ENCODE results near the gene KMT2C. TPM values are rescaled to one million over a fixed set of nuclear protein-coding genes. Genes with fewer than 3 reads are reported as not detected.
"Not testable (repeated sequence)": the region's sequence is repeated elsewhere in the genome, so short reads cannot be mapped to it uniquely, and the experiment has no call there.

Gene KMT2C
- total RNA-seq, 4 donors from 2014 or later, result 44.1 to 67.6 (median 63.9) TPM

DNA sequence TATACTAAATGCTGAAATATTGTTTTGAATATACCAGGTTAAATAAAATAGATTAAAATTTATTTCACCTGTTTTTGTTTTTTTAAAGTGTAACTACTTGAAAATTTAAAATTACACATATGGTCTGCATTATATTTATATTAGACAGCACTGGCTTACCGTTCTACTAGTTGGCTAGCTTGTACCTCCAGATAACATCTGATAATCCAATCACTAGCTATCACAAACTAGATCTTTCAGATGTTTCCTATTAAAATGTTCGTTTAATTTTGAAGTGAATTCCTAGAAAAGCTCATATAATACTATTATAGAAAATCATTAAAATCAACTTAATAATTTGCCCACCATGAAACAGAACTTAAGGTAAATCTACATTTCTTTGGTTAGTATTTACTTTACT lies 190.4 kb downstream of the KMT2C start:
- H3K4me3 ChIP-seq; ATAC-seq; H3K27ac ChIP-seq; H3K4me1 ChIP-seq; intact Hi-C loops (cut with DNase I; ENCODE audit: low total_unique reads); H3K27me3 ChIP-seq; DNase-seq; H3K9me3 ChIP-seq; in situ Hi-C loops (cut with MboI; ENCODE audit: low sequenced_read_pairs in 4 of 4): not testable (repeated sequence)
- H3K36me3 ChIP-seq, result peaks cover 0 to 14% of the 10 kb centered on the region in 2 donors

- in situ Hi-C loops (cut with MboI; ENCODE audit: low sequenced_read_pairs in 4 of 4); H3K4me3 ChIP-seq; ATAC-seq; intact Hi-C loops (cut with DNase I; ENCODE audit: low total_unique reads); H3K9me3 ChIP-seq; DNase-seq; H3K27ac ChIP-seq; H3K27me3 ChIP-seq: not testable (repeated sequence)
- peaks cover 0 to 11% of the 10 kb centered on the region in 2 donors for H3K36me3 ChIP-seq
- peaks cover 0 to 12% of the 10 kb centered on the region in 2 donors for H3K4me1 ChIP-seq
These were observed 192.3 kb downstream of the KMT2C start for GRCh38 chr7:152243464-152243863.

DNA sequence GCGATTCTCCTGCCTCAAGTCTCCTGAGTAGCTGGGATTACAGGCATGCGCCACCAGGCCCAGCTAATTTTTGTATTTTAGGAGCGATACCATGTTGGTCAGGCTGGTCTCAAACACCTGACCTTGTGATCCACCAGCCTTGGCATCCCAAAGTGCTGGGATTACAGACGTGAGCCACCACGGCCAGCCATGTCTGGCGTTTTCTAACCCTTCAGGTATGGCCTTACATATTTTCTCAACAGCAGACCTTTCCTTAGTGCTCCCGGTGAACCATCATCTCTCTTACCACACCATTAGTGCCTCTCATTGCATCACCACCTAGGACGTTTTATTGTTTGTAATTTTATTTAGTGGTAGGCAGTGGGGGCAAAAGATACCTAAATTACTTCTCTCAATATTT lies 194.5 kb downstream of the KMT2C start:
- DNase-seq; H3K36me3 ChIP-seq; H3K9me3 ChIP-seq; ATAC-seq; H3K4me3 ChIP-seq; H3K27ac ChIP-seq; intact Hi-C loops (cut with DNase I; ENCODE audit: low total_unique reads); in situ Hi-C loops (cut with MboI; ENCODE audit: low sequenced_read_pairs in 4 of 4); H3K27me3 ChIP-seq: not testable (repeated sequence)
- H3K4me1 ChIP-seq, result peaks cover 0 to 12% of the 10 kb centered on the region in 2 donors

DNA sequence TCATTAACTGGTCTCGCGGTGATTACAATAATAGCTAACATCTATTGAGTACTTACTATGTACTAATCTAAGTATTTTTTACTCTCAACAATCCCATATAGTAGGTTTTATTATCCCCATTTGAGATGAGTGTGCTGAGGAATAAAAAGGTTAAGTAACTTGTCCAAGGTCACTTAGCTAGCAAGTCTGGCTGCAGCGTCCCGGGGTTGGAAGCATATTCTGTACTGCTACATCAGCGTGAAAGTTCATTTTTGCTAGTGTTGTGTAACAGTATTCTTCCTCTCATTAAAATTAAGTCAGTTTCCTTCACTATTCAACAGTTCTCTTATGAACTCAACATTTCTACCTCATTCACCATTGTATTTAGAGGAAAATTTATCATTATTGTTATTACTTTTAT lies 199.5 kb downstream of the KMT2C start:
- H3K27ac ChIP-seq; H3K9me3 ChIP-seq; ATAC-seq; intact Hi-C loops (cut with DNase I; ENCODE audit: low total_unique reads); H3K27me3 ChIP-seq; DNase-seq; H3K4me3 ChIP-seq; in situ Hi-C loops (cut with MboI; ENCODE audit: low sequenced_read_pairs in 4 of 4): not testable (repeated sequence)
- H3K36me3 ChIP-seq, result peaks cover 0 to 20% of the 10 kb centered on the region in 2 donors
- H3K4me1 ChIP-seq, result peaks cover 0 to 12% of the 10 kb centered on the region in 2 donors

DNA sequence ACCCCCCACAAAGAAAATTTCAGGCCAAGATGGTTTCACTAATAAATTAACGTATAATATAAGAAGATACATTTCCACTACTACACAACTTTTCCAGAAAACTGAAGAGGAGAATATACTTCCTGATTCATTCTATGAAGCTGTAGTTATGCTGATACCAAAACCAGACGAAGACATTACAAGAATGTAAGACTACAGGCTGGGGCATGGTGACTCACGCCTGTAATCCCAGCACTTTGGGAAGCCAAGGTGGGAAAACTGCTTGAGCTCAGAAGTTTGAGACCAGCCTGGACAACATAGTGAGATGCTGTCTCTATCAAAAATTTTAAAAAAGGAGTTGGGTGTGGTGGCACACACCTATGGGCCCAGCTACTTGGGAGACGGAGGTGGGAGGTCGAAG lies 201.4 kb downstream of the KMT2C start:
- H3K4me1 ChIP-seq; intact Hi-C loops (cut with DNase I; ENCODE audit: low total_unique reads); DNase-seq; H3K9me3 ChIP-seq; H3K27me3 ChIP-seq; H3K4me3 ChIP-seq; ATAC-seq; H3K27ac ChIP-seq; in situ Hi-C loops (cut with MboI; ENCODE audit: low sequenced_read_pairs in 4 of 4): not testable (repeated sequence)
- peaks cover 0 to 29% of the 10 kb centered on the region in 2 donors for H3K36me3 ChIP-seq

GRCh38 chr7:152231089-152231488 lies 204.7 kb downstream of the KMT2C start:
- H3K4me1 ChIP-seq, result no peaks in the 10 kb centered on the region
- in situ Hi-C loops (cut with MboI; ENCODE audit: low sequenced_read_pairs in 4 of 4), result no loop called here
- ATAC-seq, result no peak
- H3K27ac ChIP-seq, result no peak overlapping the region
- no peak overlapping the region for H3K4me3 ChIP-seq
- H3K9me3 ChIP-seq, result no peaks in the 10 kb centered on the region
- peaks cover 0 to 31% of the 10 kb centered on the region in 2 donors for H3K36me3 ChIP-seq
- no peaks in the 10 kb centered on the region for H3K27me3 ChIP-seq
- intact Hi-C loops (cut with DNase I; ENCODE audit: low total_unique reads), result no loop called here
- TF ChIP-seq POLR2A (IDR thresholded peaks at IDR 0.05), result no peak
- TF ChIP-seq, protein P1, sequence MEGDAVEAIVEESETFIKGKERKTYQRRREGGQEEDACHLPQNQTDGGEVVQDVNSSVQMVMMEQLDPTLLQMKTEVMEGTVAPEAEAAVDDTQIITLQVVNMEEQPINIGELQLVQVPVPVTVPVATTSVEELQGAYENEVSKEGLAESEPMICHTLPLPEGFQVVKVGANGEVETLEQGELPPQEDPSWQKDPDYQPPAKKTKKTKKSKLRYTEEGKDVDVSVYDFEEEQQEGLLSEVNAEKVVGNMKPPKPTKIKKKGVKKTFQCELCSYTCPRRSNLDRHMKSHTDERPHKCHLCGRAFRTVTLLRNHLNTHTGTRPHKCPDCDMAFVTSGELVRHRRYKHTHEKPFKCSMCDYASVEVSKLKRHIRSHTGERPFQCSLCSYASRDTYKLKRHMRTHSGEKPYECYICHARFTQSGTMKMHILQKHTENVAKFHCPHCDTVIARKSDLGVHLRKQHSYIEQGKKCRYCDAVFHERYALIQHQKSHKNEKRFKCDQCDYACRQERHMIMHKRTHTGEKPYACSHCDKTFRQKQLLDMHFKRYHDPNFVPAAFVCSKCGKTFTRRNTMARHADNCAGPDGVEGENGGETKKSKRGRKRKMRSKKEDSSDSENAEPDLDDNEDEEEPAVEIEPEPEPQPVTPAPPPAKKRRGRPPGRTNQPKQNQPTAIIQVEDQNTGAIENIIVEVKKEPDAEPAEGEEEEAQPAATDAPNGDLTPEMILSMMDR (IDR thresholded peaks at IDR 0.05 in 4 of 5, conservative IDR thresholded peaks at IDR 0.05 in 1 of 5), result no peak
- DNase-seq, result no peak

DNA sequence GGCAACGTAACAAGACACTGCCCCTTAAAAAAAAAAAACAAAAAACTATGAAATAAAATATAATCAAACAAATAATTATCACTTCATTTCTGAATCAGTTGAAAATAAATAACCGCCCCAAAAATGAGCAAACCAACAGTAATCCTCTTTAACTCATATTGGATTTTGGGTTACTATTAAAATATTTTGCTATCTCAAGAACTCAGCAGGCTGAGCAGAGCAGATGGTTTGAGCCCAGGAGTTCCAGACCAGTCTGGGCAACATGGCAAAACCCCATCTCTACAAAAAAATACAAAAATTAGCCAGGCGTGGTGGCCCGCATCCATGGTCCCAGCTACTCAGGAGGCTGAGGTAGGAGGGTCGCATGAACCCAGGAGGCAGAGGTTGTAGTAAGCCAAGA lies 216.2 kb downstream of the KMT2C start:
- H3K4me1 ChIP-seq; H3K9me3 ChIP-seq; H3K4me3 ChIP-seq; H3K27ac ChIP-seq; H3K27me3 ChIP-seq; in situ Hi-C loops (cut with MboI; ENCODE audit: low sequenced_read_pairs in 4 of 4); DNase-seq; ATAC-seq; intact Hi-C loops (cut with DNase I; ENCODE audit: low total_unique reads): not testable (repeated sequence)
- peaks cover 0 to 42% of the 10 kb centered on the region in 2 donors for H3K36me3 ChIP-seq

GRCh38 chr7:152208766-152209165 lies 227.0 kb downstream of the KMT2C start:
- H3K9me3 ChIP-seq; intact Hi-C loops (cut with DNase I; ENCODE audit: low total_unique reads); H3K4me3 ChIP-seq; H3K27ac ChIP-seq; H3K36me3 ChIP-seq; H3K4me1 ChIP-seq; in situ Hi-C loops (cut with MboI; ENCODE audit: low sequenced_read_pairs in 4 of 4); H3K27me3 ChIP-seq; ATAC-seq; DNase-seq: not testable (repeated sequence)

DNA sequence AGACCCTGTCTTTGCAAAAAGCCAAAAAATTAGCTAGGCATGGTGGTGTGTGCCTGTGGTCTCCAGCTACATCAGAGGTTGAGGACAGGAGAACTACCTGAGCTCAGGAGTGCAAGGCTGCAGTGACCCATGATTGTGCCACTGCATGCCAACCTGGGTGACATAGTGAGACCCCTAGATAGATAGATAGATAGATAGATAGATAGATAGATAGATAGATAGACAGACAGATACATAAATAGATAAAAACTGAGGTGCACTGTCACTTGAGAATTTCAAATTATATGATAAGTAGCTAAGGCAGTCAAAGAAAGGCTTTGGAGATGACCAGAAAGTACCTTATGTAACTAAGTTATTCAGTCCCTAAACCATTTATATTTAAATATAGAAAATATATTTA lies 231.4 kb downstream of the KMT2C start:
- ATAC-seq; H3K4me1 ChIP-seq; H3K27ac ChIP-seq; H3K4me3 ChIP-seq; H3K9me3 ChIP-seq; in situ Hi-C loops (cut with MboI; ENCODE audit: low sequenced_read_pairs in 4 of 4); DNase-seq; intact Hi-C loops (cut with DNase I; ENCODE audit: low total_unique reads); H3K27me3 ChIP-seq: not testable (repeated sequence)
- H3K36me3 ChIP-seq, result peaks cover 0 to 26% of the 10 kb centered on the region in 2 donors

All from gastrocnemius medialis (tissue), 4 donors.